Activated CD8-positive, alpha-beta memory T cell treated with anti-CD3 and anti-CD28 coated beads, Interleukin-2, amount 50 U/mL, for 24 hours (primary cell): ENCODE results near the gene TAS2R13.

Experiments used
- DNase-seq: peaks from one replicate; pipeline ENCODE4 v3.0.0-alpha.2; 2020; ENCODE audit errors: extremely low read depth

The TAS2R13 gene

GRCh38 chr12:10909462-10909861 lies at the start of gene TAS2R13:
Gene TAS2R13, minus strand, starts transcription at chr12:10909562. Its CDS starts 264 bp downstream, at chr12:10909298.
- no peak for DNase-seq

GRCh38 chr12:10957741-10958140 lies 48.4 kb upstream of the TAS2R13 start:
- DNase-seq, result no peak

- no peak for DNase-seq
Measured at GRCh38 chr12:10956085-10956484, 46.7 kb upstream of the TAS2R13 start.

- no peak for DNase-seq
Measured at GRCh38 chr12:10952645-10953044, 43.3 kb upstream of the TAS2R13 start.

- DNase-seq, result no peak
Measured at GRCh38 chr12:10943167-10943566, 33.8 kb upstream of the TAS2R13 start.

- no peak for DNase-seq
Measured at GRCh38 chr12:10941916-10942607, 32.7 kb upstream of the TAS2R13 start.

- no peak for DNase-seq
Measured at GRCh38 chr12:10941369-10941768, 32.0 kb upstream of the TAS2R13 start.

- DNase-seq, result no peak
Measured at GRCh38 chr12:10940389-10940788, 31.0 kb upstream of the TAS2R13 start.

- DNase-seq, result no peak
Measured at GRCh38 chr12:10939163-10939562, 29.8 kb upstream of the TAS2R13 start, which contains the start of gene TAS2R14. Gene TAS2R14, minus strand, starts transcription at chr12:10939263. Its CDS starts 56 bp downstream, at chr12:10939207.

- no peak for DNase-seq
Measured at GRCh38 chr12:10936506-10936905, 27.1 kb upstream of the TAS2R13 start.

GRCh38 chr12:10928746-10929286 lies 19.5 kb upstream of the TAS2R13 start, which contains the start of gene PRH2:
Gene PRH2, plus strand, starts transcription at chr12:10929236. Its CDS starts 38 bp downstream, at chr12:10929274.
- no peak for DNase-seq

- DNase-seq, result no peak
Measured at GRCh38 chr12:10926269-10926668, 16.9 kb upstream of the TAS2R13 start.

GRCh38 chr12:10919809-10920208 lies 10.4 kb upstream of the TAS2R13 start:
- no peak for DNase-seq

- no peak for DNase-seq
Measured at GRCh38 chr12:10910380-10910779, 1.0 kb upstream of the TAS2R13 start.

GRCh38 chr12:10904686-10905085 lies 4.7 kb downstream of the TAS2R13 start:
- no peak for DNase-seq

- no peak for DNase-seq
Measured at GRCh38 chr12:10901427-10901826, 7.9 kb downstream of the TAS2R13 start.

GRCh38 chr12:10900972-10901371 lies 8.4 kb downstream of the TAS2R13 start:
- no peak for DNase-seq

- no peak for DNase-seq
Measured at GRCh38 chr12:10900530-10900929, 8.8 kb downstream of the TAS2R13 start.

GRCh38 chr12:10896854-10897253 lies 12.5 kb downstream of the TAS2R13 start:
- no peak for DNase-seq

GRCh38 chr12:10891937-10892336 lies 17.4 kb downstream of the TAS2R13 start:
- no peak for DNase-seq

GRCh38 chr12:10889226-10889625 lies 20.1 kb downstream of the TAS2R13 start:
- no peak for DNase-seq

GRCh38 chr12:10884086-10884725 lies 25.2 kb downstream of the TAS2R13 start, which contains the start of gene PRH1:
Gene PRH1, minus strand, starts transcription at chr12:10884255. Its CDS starts 38 bp downstream, at chr12:10884217.
- no peak for DNase-seq

GRCh38 chr12:10873378-10873777 lies 36.0 kb downstream of the TAS2R13 start:
- DNase-seq, result no peak
